Natural killer cell (primary cell): Measurements from ENCODE around the gene RNF214. TPM values are rescaled to one million over a fixed set of nuclear protein-coding genes. Genes with fewer than 3 reads are reported as not detected.
"Not testable (repeated sequence)": the region's sequence is repeated elsewhere in the genome, so short reads cannot be mapped to it uniquely, and the experiment has no call there.

Experiments used
- ATAC-seq, 3 donors: fragments of 150-1000 bp in 2 of 3; fragments of 200-7000 bp in 1 of 3; cut with Tn5 transposase; 1 replicate in 1 of 3; 2 replicates in 2 of 3; pipeline ENCODE4 v1.10.0; 2021; ENCODE audit warnings: mild to moderate bottlenecking in 2 of 3, moderate library complexity in 2 of 3
- DNase-seq, 2 donors: peaks; one replicate each; pipeline versions ENCODE4 v3.0.0 to v3.0.0-alpha.2; 2013 to 2021; ENCODE audit warnings: mixed read lengths in 1 of 2
- H3K27ac ChIP-seq: one replicate; pipeline ENCODE4 v1.5.1; 2013; ENCODE audit warnings: mild to moderate bottlenecking, low read length
- H3K27me3 ChIP-seq: one replicate; pipeline ENCODE4 v1.6.1; 2013; ENCODE audit warnings: low read length; ENCODE audit not compliant: control insufficient read depth, insufficient read depth
- H3K36me3 ChIP-seq: one replicate; pipeline ENCODE4 v1.6.1; 2013; ENCODE audit warnings: low read length; ENCODE audit not compliant: control insufficient read depth, insufficient read depth
- H3K4me1 ChIP-seq: one replicate; pipeline ENCODE4 v1.6.1; 2013; ENCODE audit warnings: low read length; ENCODE audit not compliant: control insufficient read depth, insufficient read depth
- H3K4me3 ChIP-seq: one replicate; pipeline ENCODE4 v1.5.1; 2013; ENCODE audit warnings: low read length
- H3K9me3 ChIP-seq: one replicate; pipeline ENCODE4 v1.6.1; 2013; ENCODE audit warnings: low read length; ENCODE audit not compliant: control insufficient read depth, insufficient read depth
- H3K27ac Mint-ChIP-seq, 2 donors: one replicate each; pipeline ENCODE4 v1.8.0; 2022; ENCODE audit warnings: mild to moderate bottlenecking in 2 of 2, mixed read lengths in 2 of 2, moderate library complexity in 1 of 2
- H3K27me3 Mint-ChIP-seq, 2 donors: one replicate each; pipeline ENCODE4 v1.8.0; 2022; ENCODE audit warnings: low read depth in 2 of 2, mixed read lengths in 2 of 2
- H3K36me3 Mint-ChIP-seq: one replicate; pipeline ENCODE4 v1.8.0; 2022; ENCODE audit warnings: mixed read lengths
- H3K4me1 Mint-ChIP-seq, 2 donors: one replicate each; pipeline ENCODE4 v1.8.0; 2022; ENCODE audit warnings: mixed read lengths in 2 of 2
- H3K4me3 Mint-ChIP-seq: one replicate; pipeline ENCODE4 v1.8.0; 2022; ENCODE audit warnings: mild to moderate bottlenecking, moderate library complexity, mixed read lengths
- H3K9me3 Mint-ChIP-seq, 2 donors: one replicate each; pipeline ENCODE4 v1.8.0; 2022; ENCODE audit warnings: mixed read lengths in 2 of 2
- CTCF ChIP-seq: fragments of 200-600 bp; IDR thresholded peaks from one replicate; pipeline ENCODE4 v1.8.0; 2022; ENCODE audit warnings: antibody characterized with exemption
- WGBS: methylation state at CpG from one replicate; pipeline ENCODE4 v1.1.7; 2013; ENCODE audit warnings: missing lambda C conversion rate; ENCODE audit not compliant: insufficient coverage; 5-methylcytosine and 5-hydroxymethylcytosine counted together
- intact Hi-C: fragments of 100-400 bp; cut with micrococcal nuclease; formaldehyde crosslinking; loops from one replicate; pipeline ENCODE4 v1.14.2; 2022
- total RNA-seq, 4 donors: library from RNA; stranded (reverse); fragments of 120-200 nt in 1 of 4; gene quantifications; one replicate each; pipeline versions ENCODE4 v1.2.3 to v1.2.4, GENCODE V29; 2013 to 2022

The RNF214 gene
- total RNA-seq, 3 donors from 2014 or later (not counting 1 experiment from before 2014, with no cell fraction given), result 13.7 to 20.7 (median 17.3) TPM

GRCh38 chr11:117269856-117270255 is 37.4 kb downstream of the RNF214 start:
- Mint-ChIP-seq H3K4me3 (no peak overlapping the region), H3K36me3 (peaks cover 9% of the 10 kb centered on the region)

GRCh38 chr11:117271208-117271607 is 38.7 kb downstream of the RNF214 start:
- Histone ChIP-seq H3K36me3 (peaks cover 2% of the 10 kb centered on the region), H3K4me3 (no peak overlapping the region), H3K4me1 (no peaks in the 10 kb centered on the region), H3K27ac (no peak overlapping the region), H3K9me3 (no peaks in the 10 kb centered on the region), H3K27me3 (no peaks in the 10 kb centered on the region)
- DNase-seq, result no peak
- no peak for TF ChIP-seq CTCF
- Mint-ChIP-seq H3K27me3 (no peaks in the 10 kb centered on the region), H3K27ac (no peak overlapping the region), H3K36me3 (peaks cover 9% of the 10 kb centered on the region), H3K4me1 (peaks cover 0 to 5% of the 10 kb centered on the region in 2 donors), H3K9me3 (no peaks in the 10 kb centered on the region), H3K4me3 (no peak overlapping the region)
- intact Hi-C loops, result no loop called here
- 93% methylated on average over 4 of the region's 4 CpGs for WGBS
- ATAC-seq, result no peak

More at GRCh38 chr11:117269856-117270255, 37.4 kb downstream of the RNF214 start:
- DNase-seq, result no peak
- Histone ChIP-seq H3K4me1 (no peaks in the 10 kb centered on the region), H3K27me3 (no peaks in the 10 kb centered on the region), H3K9me3 (no peaks in the 10 kb centered on the region), H3K4me3 (no peak overlapping the region), H3K27ac (no peak overlapping the region), H3K36me3 (peaks cover 3% of the 10 kb centered on the region)
- ATAC-seq, result no peak
- no peak overlapping the region for H3K27ac Mint-ChIP-seq
- H3K9me3 Mint-ChIP-seq, result no peaks in the 10 kb centered on the region
- no peak for TF ChIP-seq CTCF
- intact Hi-C loops, result no loop called here
- WGBS, result no CpG with 5 or more reads among the region's 2 CpGs
- H3K27me3 Mint-ChIP-seq, result no peaks in the 10 kb centered on the region
- peaks cover 0 to 5% of the 10 kb centered on the region in 2 donors for H3K4me1 Mint-ChIP-seq

GRCh38 chr11:117272175-117272574 is 39.7 kb downstream of the RNF214 start:
- intact Hi-C loops, H3K27ac Mint-ChIP-seq, ATAC-seq, H3K4me3 Mint-ChIP-seq, H3K27me3 ChIP-seq, H3K9me3 ChIP-seq, H3K4me1 ChIP-seq, H3K27me3 Mint-ChIP-seq, H3K4me1 Mint-ChIP-seq, H3K36me3 ChIP-seq, H3K9me3 Mint-ChIP-seq, H3K4me3 ChIP-seq, H3K36me3 Mint-ChIP-seq, H3K27ac ChIP-seq, DNase-seq: not testable (repeated sequence)
- WGBS, result 93% methylated on average over 4 of the region's 5 CpGs

- Mint-ChIP-seq H3K36me3 (peaks cover 9% of the 10 kb centered on the region), H3K4me1 (peaks cover 0 to 5% of the 10 kb centered on the region in 2 donors), H3K4me3 (no peak overlapping the region), H3K27me3 (no peaks in the 10 kb centered on the region), H3K27ac (no peak overlapping the region), H3K9me3 (no peaks in the 10 kb centered on the region)
- no peak for TF ChIP-seq CTCF
- Histone ChIP-seq H3K36me3 (no peaks in the 10 kb centered on the region), H3K9me3 (no peaks in the 10 kb centered on the region), H3K27ac (no peak overlapping the region), H3K4me3 (no peak overlapping the region), H3K4me1 (no peaks in the 10 kb centered on the region), H3K27me3 (no peaks in the 10 kb centered on the region)
- ATAC-seq, result no peak
- 96% methylated on average over 8 of the region's 9 CpGs for WGBS
- no peak for DNase-seq
- intact Hi-C loops, result no loop called here
These were observed 41.2 kb downstream of the RNF214 start for GRCh38 chr11:117273550-117274289.
